Measurements from ENCODE around the gene ERGIC1. TPM values are rescaled to one million over a fixed set of nuclear protein-coding genes. Genes with fewer than 3 reads are reported as not detected.

The ERGIC1 gene
- total and polyA plus RNA-seq, 2 experiments from 2014 or later = 25.2 to 92.2 TPM

- TF ChIP-seq ZNF114 (CRISPR knock-in tag; IDR thresholded peaks at IDR 0.05) (no peak), STAT1 (IDR thresholded peaks at IDR 0.05; ENCODE audit: unreplicated experiment) (no peak), CTCF (conservative IDR thresholded peaks at IDR 0.05; ENCODE audit: low read depth in 2 of 2) (no peak), POLR2AphosphoS5 (IDR thresholded peaks at IDR 0.05; ENCODE audit: low read depth) (no peak), NANOG (IDR thresholded peaks at IDR 0.05; ENCODE audit: borderline replicate concordance) (no peak), REST (IDR thresholded peaks at IDR 0.05; ENCODE audit: unreplicated experiment) (no peak), ETS1 (IDR thresholded peaks at IDR 0.05) (no peak), CREB1 (CRISPR knock-in tag; IDR thresholded peaks at IDR 0.05; ENCODE audit: low read depth) (no peak), JUNB (IDR thresholded peaks at IDR 0.05; ENCODE audit: unreplicated experiment) (no peak), EZH2phosphoT487 (IDR thresholded peaks at IDR 0.05; ENCODE audit: unreplicated experiment) (no peak), ZNF331 (CRISPR knock-in tag; IDR thresholded peaks at IDR 0.05; ENCODE audit: low read depth) (no peak), EZH2 (IDR thresholded peaks at IDR 0.05; ENCODE audit: low read depth, unreplicated experiment) (no peak), ZNF462 (CRISPR knock-in tag; IDR thresholded peaks at IDR 0.05) (no peak)
- no peaks in the 10 kb centered on the region for H3K27me3 ChIP-seq (ENCODE audit: insufficient read depth)
- ATAC-seq (no peak), DNase-seq (ENCODE audit: low spot score) (no peak)
- peaks cover 7% of the 10 kb centered on the region; the same call in 1 of the 2 replicates for H3F3A ChIP-seq (replicated peaks; ENCODE audit: low read depth)
- no peaks in the 10 kb centered on the region; the same call in 1 of the 2 replicates for H4K20me1 ChIP-seq (replicated peaks; ENCODE audit: insufficient read depth)
- no peak overlapping the region for H3K27ac Mint-ChIP-seq
- no peak overlapping the region for H3K27ac ChIP-seq (ENCODE audit: low read depth)
- peaks cover 17% of the 10 kb centered on the region for H3K4me1 ChIP-seq (ENCODE audit: insufficient read depth)
- H3K9me2 ChIP-seq (ENCODE audit: insufficient read depth) = no peaks in the 10 kb centered on the region
- H3K9me3 Mint-ChIP-seq = peaks cover 15% of the 10 kb centered on the region
- no peak overlapping the region for H3K4me2 ChIP-seq
- no peaks in the 10 kb centered on the region for H3K36me3 ChIP-seq (ENCODE audit: insufficient read depth)
- H3K36me3 Mint-ChIP-seq (ENCODE audit: low read depth) = 0 out of 3 replicates have a peak, but pooled peaks cover 5% of the 10 kb centered on the region
- peaks cover 8% of the 10 kb centered on the region for H3K79me2 ChIP-seq (replicated peaks; ENCODE audit: insufficient read depth)
- H2AFZ ChIP-seq = no peak overlapping the region
- H3K27me3 Mint-ChIP-seq (ENCODE audit: insufficient read depth, low read depth, poor library complexity) = peaks cover 8% of the 10 kb centered on the region
- H3K4me3 ChIP-seq = no peak overlapping the region
- no peak overlapping the region for H3K4me3 Mint-ChIP-seq
- peaks cover 26% of the 10 kb centered on the region for H3K4me1 Mint-ChIP-seq
Measured at GRCh38 chr5:172830275-172830799, 3.7 kb upstream of the ERGIC1 start.
